ENCODE data around the gene RSU1.

RSU1 gene

GRCh38 chr10:16748749-16749148 lies 68.5 kb downstream of the RSU1 start:
- H3K9ac ChIP-seq (ENCODE audit: low read length): no peak overlapping the region
- peaks cover 13% of the 10 kb centered on the region for H3K36me3 ChIP-seq (ENCODE audit: control insufficient read depth, insufficient read depth, low read length)
- no peak overlapping the region for H3K4me3 ChIP-seq (ENCODE audit: low read length)
- no peaks in the 10 kb centered on the region for H3K4me1 ChIP-seq (ENCODE audit: control insufficient read depth, insufficient read depth, low read length)
- no peaks in the 10 kb centered on the region for H3K27me3 ChIP-seq (ENCODE audit: control insufficient read depth, insufficient read depth, low read length)
- H3K27ac ChIP-seq (ENCODE audit: low read depth, low read length): no peak overlapping the region

DNA sequence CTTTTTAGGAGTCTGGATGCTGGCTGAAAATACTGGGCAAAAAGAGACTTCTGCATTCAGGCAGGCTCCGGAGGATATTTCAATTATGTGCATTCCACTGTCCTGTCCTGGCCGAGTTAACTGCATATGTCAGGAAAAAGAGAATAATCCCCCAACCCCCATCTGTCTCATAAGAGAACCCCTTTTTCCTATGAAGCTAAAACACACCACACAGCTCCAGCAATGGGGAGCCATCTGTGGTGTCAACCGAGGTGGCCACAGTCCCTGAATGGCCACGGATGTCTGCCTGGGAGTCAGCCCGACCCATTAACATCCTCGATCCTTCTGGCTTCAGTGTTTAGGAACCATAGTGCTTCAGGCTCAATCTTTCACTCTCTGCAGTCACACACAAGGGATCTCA lies 70.4 kb downstream of the RSU1 start:
- Histone ChIP-seq H3K36me3 (ENCODE audit: control insufficient read depth, insufficient read depth, low read length) (peaks cover 13% of the 10 kb centered on the region), H3K4me1 (ENCODE audit: control insufficient read depth, insufficient read depth, low read length) (no peaks in the 10 kb centered on the region), H3K9ac (ENCODE audit: low read length) (no peak overlapping the region), H3K27ac (ENCODE audit: low read depth, low read length) (no peak overlapping the region), H3K4me3 (ENCODE audit: low read length) (no peak overlapping the region), H3K27me3 (ENCODE audit: control insufficient read depth, insufficient read depth, low read length) (no peaks in the 10 kb centered on the region)

GRCh38 chr10:16745061-16745460 lies 72.2 kb downstream of the RSU1 start:
- no peaks in the 10 kb centered on the region for H3K27me3 ChIP-seq (ENCODE audit: control insufficient read depth, insufficient read depth, low read length)
- H3K4me1 ChIP-seq (ENCODE audit: control insufficient read depth, insufficient read depth, low read length): no peaks in the 10 kb centered on the region
- H3K27ac ChIP-seq (ENCODE audit: low read depth, low read length): no peak overlapping the region
- peaks cover 9% of the 10 kb centered on the region for H3K36me3 ChIP-seq (ENCODE audit: control insufficient read depth, insufficient read depth, low read length)
- H3K9ac ChIP-seq (ENCODE audit: low read length): no peak overlapping the region
- H3K4me3 ChIP-seq (ENCODE audit: low read length): no peak overlapping the region

DNA sequence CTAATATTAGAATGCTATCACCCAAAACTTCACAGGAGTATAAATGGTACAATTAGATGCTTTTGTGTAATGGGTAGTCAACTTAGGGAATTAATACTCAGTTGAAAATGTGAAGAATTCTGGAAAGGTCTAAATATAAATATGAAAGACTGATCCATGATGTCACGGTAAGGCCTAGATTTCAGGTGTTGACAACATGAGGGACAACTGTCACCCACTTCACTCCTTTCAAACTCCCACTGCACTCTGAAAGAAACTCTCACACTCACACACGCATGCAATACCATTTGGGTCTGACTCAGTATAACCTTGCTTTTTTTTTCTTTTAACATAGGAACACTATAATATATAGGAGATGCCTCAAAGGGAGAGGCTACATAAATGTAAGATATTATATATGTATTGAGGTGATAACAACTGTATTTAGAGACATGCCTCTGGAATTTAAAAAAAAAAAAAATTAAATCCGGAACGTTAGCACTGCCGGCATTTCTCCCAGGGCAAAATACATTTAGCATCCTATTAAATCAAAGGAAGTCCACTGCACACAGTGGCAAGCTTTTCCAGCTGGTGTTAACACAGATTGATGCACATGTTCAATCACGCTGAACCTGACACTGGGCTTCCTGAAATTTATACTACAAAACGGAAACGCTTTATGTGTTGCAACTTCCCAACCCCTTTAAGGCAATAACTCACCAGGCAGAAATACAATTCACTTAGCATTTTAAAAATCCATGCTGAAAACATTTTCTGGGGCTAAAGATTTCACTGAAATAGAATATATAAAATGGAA lies 74.9 kb downstream of the RSU1 start:
- no peaks in the 10 kb centered on the region for H3K27me3 ChIP-seq (ENCODE audit: control insufficient read depth, insufficient read depth, low read length)
- H3K4me1 ChIP-seq (ENCODE audit: control insufficient read depth, insufficient read depth, low read length): no peaks in the 10 kb centered on the region
- H3K27ac ChIP-seq (ENCODE audit: low read depth, low read length): no peak overlapping the region
- peaks cover 4% of the 10 kb centered on the region for H3K36me3 ChIP-seq (ENCODE audit: control insufficient read depth, insufficient read depth, low read length)
- H3K9ac ChIP-seq (ENCODE audit: low read length): no peak overlapping the region
- H3K4me3 ChIP-seq (ENCODE audit: low read length): no peak overlapping the region

DNA sequence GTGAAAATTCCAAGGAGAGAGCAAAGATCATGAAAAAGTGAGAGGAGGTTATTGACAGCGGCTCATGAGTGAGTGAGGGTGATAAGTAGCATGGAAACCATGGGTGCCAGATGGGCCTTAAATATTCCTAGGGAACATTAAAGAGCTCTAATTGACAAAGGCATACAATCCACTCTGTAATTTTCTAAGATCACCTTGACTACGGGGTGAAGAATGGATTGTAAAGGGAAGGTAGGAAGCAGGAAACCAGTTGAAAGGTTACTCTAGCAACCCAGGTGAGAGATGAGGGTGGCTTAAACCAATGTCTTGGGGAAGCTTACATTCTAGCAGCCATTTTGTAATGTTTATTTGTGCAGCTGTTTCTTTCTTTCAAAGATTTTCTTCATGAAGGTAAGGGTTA lies 75.7 kb downstream of the RSU1 start:
- Histone ChIP-seq H3K27me3 (ENCODE audit: control insufficient read depth, insufficient read depth, low read length) (no peaks in the 10 kb centered on the region), H3K36me3 (ENCODE audit: control insufficient read depth, insufficient read depth, low read length) (peaks cover 4% of the 10 kb centered on the region), H3K27ac (ENCODE audit: low read depth, low read length) (no peak overlapping the region), H3K4me1 (ENCODE audit: control insufficient read depth, insufficient read depth, low read length) (no peaks in the 10 kb centered on the region), H3K9ac (ENCODE audit: low read length) (no peak overlapping the region), H3K4me3 (ENCODE audit: low read length) (no peak overlapping the region)

DNA sequence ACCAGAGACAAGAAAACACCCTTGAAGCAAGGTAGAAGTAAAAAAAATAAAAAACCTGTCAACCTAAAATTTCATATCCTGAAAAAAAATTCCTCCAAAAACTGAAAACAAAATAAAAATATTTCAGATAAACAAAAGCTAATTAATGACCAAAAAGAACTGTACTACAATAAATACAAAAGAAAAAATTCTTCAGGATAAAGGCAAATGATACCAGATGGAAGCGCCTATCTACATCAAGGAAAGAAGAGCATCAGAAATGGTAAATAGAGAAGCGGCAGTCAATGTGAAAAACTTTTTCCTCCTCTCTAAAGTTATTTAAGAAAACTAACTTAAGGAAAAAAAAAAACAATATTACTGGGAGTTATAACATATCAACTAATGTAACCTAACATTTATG lies 79.8 kb downstream of the RSU1 start:
- H3K36me3 ChIP-seq (ENCODE audit: control insufficient read depth, insufficient read depth, low read length): peaks cover 7% of the 10 kb centered on the region
- H3K9ac ChIP-seq (ENCODE audit: low read length): no peak overlapping the region
- no peak overlapping the region for H3K4me3 ChIP-seq (ENCODE audit: low read length)
- no peaks in the 10 kb centered on the region for H3K4me1 ChIP-seq (ENCODE audit: control insufficient read depth, insufficient read depth, low read length)
- no peaks in the 10 kb centered on the region for H3K27me3 ChIP-seq (ENCODE audit: control insufficient read depth, insufficient read depth, low read length)
- no peak overlapping the region for H3K27ac ChIP-seq (ENCODE audit: low read depth, low read length)

DNA sequence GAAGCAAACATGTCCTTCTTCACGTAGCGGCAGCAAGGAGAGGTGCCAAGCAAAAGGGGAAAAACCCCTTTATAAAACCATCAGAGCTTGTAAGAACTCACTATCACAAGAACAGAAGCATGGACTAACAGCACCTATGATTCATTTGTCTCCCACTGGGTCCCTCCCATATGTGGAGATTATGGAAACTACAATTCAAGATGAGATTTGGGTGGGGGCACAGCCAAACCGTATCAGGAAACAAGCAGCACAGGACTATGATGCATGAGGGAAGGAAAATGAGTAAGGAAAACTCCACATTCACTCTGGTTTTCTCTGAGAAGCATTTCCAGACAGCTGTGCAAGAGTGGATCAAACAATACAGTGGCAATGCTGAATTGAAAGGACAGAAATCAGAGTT lies 81.6 kb downstream of the RSU1 start:
- peaks cover 4% of the 10 kb centered on the region for H3K36me3 ChIP-seq (ENCODE audit: control insufficient read depth, insufficient read depth, low read length)
- H3K27ac ChIP-seq (ENCODE audit: low read depth, low read length): no peak overlapping the region
- no peak overlapping the region for H3K4me3 ChIP-seq (ENCODE audit: low read length)
- H3K4me1 ChIP-seq (ENCODE audit: control insufficient read depth, insufficient read depth, low read length): no peaks in the 10 kb centered on the region
- H3K9ac ChIP-seq (ENCODE audit: low read length): no peak overlapping the region
- no peaks in the 10 kb centered on the region for H3K27me3 ChIP-seq (ENCODE audit: control insufficient read depth, insufficient read depth, low read length)

DNA sequence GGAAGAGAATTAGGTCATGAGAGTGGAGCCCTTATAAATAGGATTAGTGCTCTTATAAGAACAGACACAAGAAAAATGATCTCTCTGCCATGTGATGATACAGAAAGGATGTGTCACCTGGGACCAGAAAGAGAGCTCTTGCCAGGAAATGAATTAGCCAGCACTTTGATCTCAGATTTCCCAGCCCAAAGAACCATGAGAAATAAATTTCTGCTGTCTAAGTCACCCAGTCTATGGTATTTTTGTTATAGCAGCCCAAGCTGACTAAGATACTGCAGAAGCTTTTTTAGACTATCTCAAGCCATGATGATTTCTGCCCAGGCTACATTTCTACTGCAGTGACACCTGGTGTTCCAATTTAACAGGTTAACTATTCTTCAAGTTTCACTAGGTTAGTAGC lies 84.8 kb downstream of the RSU1 start:
- Histone ChIP-seq H3K27ac (ENCODE audit: low read depth, low read length) (no peak overlapping the region), H3K4me3 (ENCODE audit: low read length) (no peak overlapping the region), H3K36me3 (ENCODE audit: control insufficient read depth, insufficient read depth, low read length) (peaks cover 8% of the 10 kb centered on the region), H3K27me3 (ENCODE audit: control insufficient read depth, insufficient read depth, low read length) (no peaks in the 10 kb centered on the region), H3K9ac (ENCODE audit: low read length) (no peak overlapping the region), H3K4me1 (ENCODE audit: control insufficient read depth, insufficient read depth, low read length) (no peaks in the 10 kb centered on the region)

GRCh38 chr10:16728266-16728665 lies 89.0 kb downstream of the RSU1 start:
- Histone ChIP-seq H3K9ac (ENCODE audit: low read length) (no peak overlapping the region), H3K27me3 (ENCODE audit: control insufficient read depth, insufficient read depth, low read length) (no peaks in the 10 kb centered on the region), H3K4me1 (ENCODE audit: control insufficient read depth, insufficient read depth, low read length) (no peaks in the 10 kb centered on the region), H3K4me3 (ENCODE audit: low read length) (no peak overlapping the region), H3K27ac (ENCODE audit: low read depth, low read length) (no peak overlapping the region), H3K36me3 (ENCODE audit: control insufficient read depth, insufficient read depth, low read length) (peaks cover 4% of the 10 kb centered on the region)

- H3K27me3 ChIP-seq (ENCODE audit: control insufficient read depth, insufficient read depth, low read length): no peaks in the 10 kb centered on the region
- H3K27ac ChIP-seq (ENCODE audit: low read depth, low read length): no peak overlapping the region
- no peaks in the 10 kb centered on the region for H3K4me1 ChIP-seq (ENCODE audit: control insufficient read depth, insufficient read depth, low read length)
- peaks cover 4% of the 10 kb centered on the region for H3K36me3 ChIP-seq (ENCODE audit: control insufficient read depth, insufficient read depth, low read length)
- no peak overlapping the region for H3K9ac ChIP-seq (ENCODE audit: low read length)
- H3K4me3 ChIP-seq (ENCODE audit: low read length): no peak overlapping the region
Measured at GRCh38 chr10:16727666-16728065, 89.6 kb downstream of the RSU1 start.

- Histone ChIP-seq H3K4me1 (ENCODE audit: control insufficient read depth, insufficient read depth, low read length) (no peaks in the 10 kb centered on the region), H3K36me3 (ENCODE audit: control insufficient read depth, insufficient read depth, low read length) (peaks cover 7% of the 10 kb centered on the region)
Measured at GRCh38 chr10:16724509-16724908, 92.7 kb downstream of the RSU1 start.

DNA sequence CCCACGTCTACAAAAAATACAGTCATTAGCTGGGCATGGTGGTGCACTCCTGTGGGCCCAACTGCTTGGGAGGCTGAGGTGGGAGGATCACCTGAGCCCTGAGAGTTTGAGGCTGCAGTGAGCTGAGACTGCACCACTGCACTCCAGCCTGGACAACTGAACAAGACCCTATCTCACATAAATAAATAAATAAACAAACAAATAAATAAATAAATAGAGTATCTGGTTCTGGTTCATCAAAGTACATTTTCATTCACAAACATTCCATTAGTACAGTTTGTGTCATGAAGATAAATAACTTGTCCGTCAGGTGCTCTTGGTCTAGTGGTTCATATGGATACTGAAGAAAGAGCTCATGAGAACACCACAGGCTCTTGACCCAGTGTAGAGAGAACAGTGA lies 96.4 kb downstream of the RSU1 start:
- Histone ChIP-seq H3K4me3 (ENCODE audit: low read length) (no peak overlapping the region), H3K4me1 (ENCODE audit: control insufficient read depth, insufficient read depth, low read length) (no peaks in the 10 kb centered on the region), H3K27ac (ENCODE audit: low read depth, low read length) (no peak overlapping the region), H3K9ac (ENCODE audit: low read length) (no peak overlapping the region), H3K36me3 (ENCODE audit: control insufficient read depth, insufficient read depth, low read length) (peaks cover 3% of the 10 kb centered on the region), H3K27me3 (ENCODE audit: control insufficient read depth, insufficient read depth, low read length) (no peaks in the 10 kb centered on the region)

More at GRCh38 chr10:16724509-16724908, 92.7 kb downstream of the RSU1 start:
- Histone ChIP-seq H3K27ac (ENCODE audit: low read depth, low read length) (no peak overlapping the region), H3K27me3 (ENCODE audit: control insufficient read depth, insufficient read depth, low read length) (no peaks in the 10 kb centered on the region), H3K9ac (ENCODE audit: low read length) (no peak overlapping the region), H3K4me3 (ENCODE audit: low read length) (no peak overlapping the region)

Measured in rectal smooth muscle tissue (tissue), 1 donor.